Esophagus muscularis mucosa (tissue), 3 donors: Measurements from ENCODE around the gene METTL26.

Source experiments
- POLR2A ChIP-seq: fragments of 450-650 bp; IDR thresholded peaks from one replicate; pipeline ENCODE4 v1.6.1; 2017; ENCODE audit warnings: antibody characterized with exemption, moderate library complexity, mild to moderate bottlenecking, low read depth
- POLR2AphosphoS5 ChIP-seq, 2 donors: sonication (generic); formaldehyde crosslinking; IDR thresholded peaks; one replicate each; pipeline ENCODE4 v1.6.1; 2017; ENCODE audit warnings: antibody characterized with exemption in 2 of 2
- TF ChIP-seq, protein P1 (sequence below), 3 experiments: fragments of 200-600 bp in 2 of 3; fragments of 450-650 bp in 1 of 3; sonication (generic) in 2 of 3; IDR thresholded peaks; one replicate each; pipeline ENCODE4 v1.5.1; 2017 to 2019; ENCODE audit warnings: antibody characterized with exemption in 3 of 3, mild to moderate bottlenecking in 2 of 3, moderate library complexity in 1 of 3

DNA sequence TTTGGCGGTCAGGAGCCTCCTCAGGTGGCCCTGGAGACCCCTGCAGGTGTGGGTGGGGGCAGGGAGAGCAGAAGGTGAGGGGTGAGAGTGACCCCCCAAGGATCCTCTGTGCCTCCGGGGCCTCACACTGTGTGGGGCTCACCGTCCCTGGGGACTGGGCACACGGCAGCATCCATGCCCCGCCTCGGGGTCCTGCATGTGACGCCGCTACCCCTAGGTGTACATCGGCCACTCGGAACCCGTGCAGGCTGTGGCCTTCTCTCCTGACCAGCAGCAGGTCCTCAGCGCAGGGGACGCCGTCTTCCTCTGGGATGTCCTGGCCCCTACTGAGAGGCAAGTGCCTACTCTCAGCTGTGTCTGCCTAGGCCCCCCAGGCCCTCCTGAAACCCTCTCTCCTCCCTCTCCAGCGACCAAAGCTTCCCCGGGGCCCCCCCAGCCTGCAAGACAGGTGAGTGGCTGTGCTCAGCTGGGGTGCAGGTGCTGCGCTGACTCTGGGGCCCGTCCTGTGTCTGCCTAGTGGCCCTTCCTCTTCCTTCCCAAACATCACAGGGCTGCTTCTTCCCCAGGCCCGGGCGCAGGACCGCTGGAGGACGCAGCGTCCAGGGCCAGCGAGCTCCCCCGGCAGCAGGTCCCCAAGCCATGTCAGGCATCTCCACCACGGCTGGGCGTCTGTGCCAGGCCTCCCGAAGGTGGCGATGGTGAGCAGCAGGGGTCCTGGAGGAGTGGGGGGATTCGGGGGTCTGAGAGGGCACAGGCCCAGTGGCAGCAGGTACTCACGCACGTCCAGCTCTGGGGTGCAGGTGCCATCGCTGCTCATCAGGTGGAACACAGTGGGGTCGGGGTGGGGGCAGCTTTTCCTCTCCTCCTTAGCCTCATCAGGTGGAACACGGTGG, 22.8 kb upstream of the METTL26 start:
- TF ChIP-seq POLR2AphosphoS5 (IDR thresholded peaks at IDR 0.05) (no peak), POLR2A (no peak)
- TF ChIP-seq, protein P1, sequence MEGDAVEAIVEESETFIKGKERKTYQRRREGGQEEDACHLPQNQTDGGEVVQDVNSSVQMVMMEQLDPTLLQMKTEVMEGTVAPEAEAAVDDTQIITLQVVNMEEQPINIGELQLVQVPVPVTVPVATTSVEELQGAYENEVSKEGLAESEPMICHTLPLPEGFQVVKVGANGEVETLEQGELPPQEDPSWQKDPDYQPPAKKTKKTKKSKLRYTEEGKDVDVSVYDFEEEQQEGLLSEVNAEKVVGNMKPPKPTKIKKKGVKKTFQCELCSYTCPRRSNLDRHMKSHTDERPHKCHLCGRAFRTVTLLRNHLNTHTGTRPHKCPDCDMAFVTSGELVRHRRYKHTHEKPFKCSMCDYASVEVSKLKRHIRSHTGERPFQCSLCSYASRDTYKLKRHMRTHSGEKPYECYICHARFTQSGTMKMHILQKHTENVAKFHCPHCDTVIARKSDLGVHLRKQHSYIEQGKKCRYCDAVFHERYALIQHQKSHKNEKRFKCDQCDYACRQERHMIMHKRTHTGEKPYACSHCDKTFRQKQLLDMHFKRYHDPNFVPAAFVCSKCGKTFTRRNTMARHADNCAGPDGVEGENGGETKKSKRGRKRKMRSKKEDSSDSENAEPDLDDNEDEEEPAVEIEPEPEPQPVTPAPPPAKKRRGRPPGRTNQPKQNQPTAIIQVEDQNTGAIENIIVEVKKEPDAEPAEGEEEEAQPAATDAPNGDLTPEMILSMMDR (IDR thresholded peaks at IDR 0.05), result no peak
